Right atrium auricular region (tissue), 2 donors: ENCODE measurements around the gene ADGRF3. TPM values are rescaled to one million over a fixed set of nuclear protein-coding genes. Genes with fewer than 3 reads are reported as not detected.
"Not testable (repeated sequence)": the region's sequence is repeated elsewhere in the genome, so short reads cannot be mapped to it uniquely, and the experiment has no call there.

Experiments
- DNase-seq: peaks from one replicate; pipeline ENCODE4 v3.0.0-alpha.2; 2019; ENCODE audit warnings: low spot score
- H3K27ac ChIP-seq, 2 donors: fragments of 200-600 bp; sonication (generic); 1 replicate in 1 of 2; 2 replicates in 1 of 2; pipeline ENCODE4 v1.5.1; 2016 to 2019
- H3K27me3 ChIP-seq, 2 donors: fragments of 200-600 bp; sonication (generic); one replicate each; pipeline versions ENCODE4 v1.5.1 to v1.6.0; 2017 to 2019
- H3K36me3 ChIP-seq: fragments of 200-600 bp; sonication (generic); one replicate; pipeline ENCODE4 v1.5.1; 2016
- H3K4me1 ChIP-seq, 2 donors: fragments of 200-600 bp; sonication (generic); one replicate each; pipeline versions ENCODE4 v1.5.1 to v1.6.0; 2017 to 2019
- H3K4me3 ChIP-seq, 2 donors: fragments of 200-600 bp; sonication (generic); 1 replicate in 1 of 2; 2 replicates in 1 of 2; pipeline ENCODE4 v1.5.1; 2017 to 2019; ENCODE audit warnings: mild to moderate bottlenecking in 1 of 2, moderate library complexity in 1 of 2
- H3K9me3 ChIP-seq, 2 donors: fragments of 200-600 bp; sonication (generic); one replicate each; pipeline ENCODE4 v1.5.1; 2019
- total RNA-seq, 2 donors: library from RNA; depleted of rRNA; stranded (reverse); fragments of >200 nt; gene quantifications; one replicate each; pipeline ENCODE4 v1.1.0, GENCODE V29; 2016
- TF ChIP-seq, protein P1 (sequence below), 2 donors: fragments of 200-600 bp; sonication (generic); IDR thresholded peaks; one replicate each; pipeline ENCODE4 v1.5.1; 2019; ENCODE audit warnings: antibody characterized with exemption in 2 of 2

Gene ADGRF3
- total RNA-seq, 2 donors from 2014 or later = not detected

DNA sequence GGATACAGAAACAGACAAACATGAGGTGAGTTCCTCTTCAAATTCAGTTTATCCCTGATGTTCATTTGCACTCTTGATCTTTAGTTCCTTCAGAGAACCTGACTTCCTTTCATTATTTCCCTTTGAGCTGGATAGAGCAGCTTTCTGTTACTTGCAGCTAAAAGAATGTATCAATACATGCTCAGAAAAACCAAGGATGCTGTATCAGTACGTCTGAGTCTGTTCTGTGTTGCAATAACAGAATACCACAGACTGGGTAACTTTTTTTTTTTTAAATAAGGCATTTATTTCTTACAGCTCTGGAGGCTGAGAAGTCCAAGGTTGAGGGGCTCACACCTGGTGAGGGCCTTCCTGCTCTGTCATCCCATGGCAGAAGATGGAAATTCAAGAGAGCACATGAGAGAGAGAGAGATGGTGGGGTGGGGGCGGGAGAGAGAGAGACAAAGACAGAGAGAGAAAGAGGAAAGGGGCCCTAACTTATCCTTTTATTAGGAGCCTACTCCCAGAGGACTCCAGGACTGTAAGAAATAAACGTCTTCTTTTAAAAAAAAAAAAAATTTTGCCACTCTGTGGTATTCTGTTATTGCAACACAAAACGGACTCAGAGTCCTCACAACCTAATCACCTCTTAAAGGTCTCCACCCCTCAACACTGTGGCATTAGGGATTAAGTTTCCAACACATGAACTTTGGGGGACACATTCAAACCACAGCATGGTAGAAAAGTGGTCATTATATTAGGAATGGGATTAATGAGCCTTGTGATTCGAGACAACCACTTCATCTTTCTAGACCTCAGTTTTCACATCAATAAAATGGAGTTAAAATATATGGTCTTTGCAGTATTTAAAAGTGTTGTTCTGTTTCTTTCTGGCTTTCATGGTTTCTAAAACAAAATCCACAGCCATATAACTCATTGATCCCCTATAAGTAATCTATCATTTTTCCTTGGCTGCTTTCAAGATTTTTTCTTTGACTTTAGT is 19.0 kb downstream of the ADGRF3 start:
- H3K9me3 ChIP-seq = no peaks in the 10 kb centered on the region
- DNase-seq = no peak
- H3K4me3 ChIP-seq = no peak overlapping the region
- no peak overlapping the region for H3K27ac ChIP-seq
- no peaks in the 10 kb centered on the region for H3K27me3 ChIP-seq
- H3K36me3 ChIP-seq = no peaks in the 10 kb centered on the region
- H3K4me1 ChIP-seq = no peaks in the 10 kb centered on the region
- TF ChIP-seq, protein P1, sequence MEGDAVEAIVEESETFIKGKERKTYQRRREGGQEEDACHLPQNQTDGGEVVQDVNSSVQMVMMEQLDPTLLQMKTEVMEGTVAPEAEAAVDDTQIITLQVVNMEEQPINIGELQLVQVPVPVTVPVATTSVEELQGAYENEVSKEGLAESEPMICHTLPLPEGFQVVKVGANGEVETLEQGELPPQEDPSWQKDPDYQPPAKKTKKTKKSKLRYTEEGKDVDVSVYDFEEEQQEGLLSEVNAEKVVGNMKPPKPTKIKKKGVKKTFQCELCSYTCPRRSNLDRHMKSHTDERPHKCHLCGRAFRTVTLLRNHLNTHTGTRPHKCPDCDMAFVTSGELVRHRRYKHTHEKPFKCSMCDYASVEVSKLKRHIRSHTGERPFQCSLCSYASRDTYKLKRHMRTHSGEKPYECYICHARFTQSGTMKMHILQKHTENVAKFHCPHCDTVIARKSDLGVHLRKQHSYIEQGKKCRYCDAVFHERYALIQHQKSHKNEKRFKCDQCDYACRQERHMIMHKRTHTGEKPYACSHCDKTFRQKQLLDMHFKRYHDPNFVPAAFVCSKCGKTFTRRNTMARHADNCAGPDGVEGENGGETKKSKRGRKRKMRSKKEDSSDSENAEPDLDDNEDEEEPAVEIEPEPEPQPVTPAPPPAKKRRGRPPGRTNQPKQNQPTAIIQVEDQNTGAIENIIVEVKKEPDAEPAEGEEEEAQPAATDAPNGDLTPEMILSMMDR (IDR thresholded peaks at IDR 0.05) = no peak

DNA sequence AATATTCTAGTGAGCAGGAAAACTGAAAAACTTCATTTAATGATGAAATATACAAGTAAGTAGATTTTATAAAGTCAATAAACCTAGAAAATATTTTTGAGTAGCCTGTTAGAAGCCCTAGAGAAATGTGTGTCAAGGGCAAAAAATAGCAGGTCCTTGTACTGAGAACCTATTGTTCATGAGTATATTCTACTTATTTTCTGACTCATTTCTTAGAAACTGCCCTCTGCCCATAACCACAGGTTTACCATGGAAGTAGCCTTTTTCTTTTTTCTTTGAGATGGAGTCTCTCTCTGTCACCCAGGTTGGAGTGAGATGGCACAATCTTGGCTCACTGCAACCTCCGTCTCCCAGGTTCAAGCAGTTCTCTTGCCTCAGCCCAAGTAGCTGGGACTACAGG is 20.1 kb downstream of the ADGRF3 start:
- no peaks in the 10 kb centered on the region for H3K4me1 ChIP-seq
- TF ChIP-seq, protein P1 (IDR thresholded peaks at IDR 0.05) = no peak
- H3K4me3 ChIP-seq = no peak overlapping the region
- no peaks in the 10 kb centered on the region for H3K27me3 ChIP-seq
- no peaks in the 10 kb centered on the region for H3K36me3 ChIP-seq
- no peak overlapping the region for H3K27ac ChIP-seq
- H3K9me3 ChIP-seq = no peaks in the 10 kb centered on the region
- DNase-seq = no peak

DNA sequence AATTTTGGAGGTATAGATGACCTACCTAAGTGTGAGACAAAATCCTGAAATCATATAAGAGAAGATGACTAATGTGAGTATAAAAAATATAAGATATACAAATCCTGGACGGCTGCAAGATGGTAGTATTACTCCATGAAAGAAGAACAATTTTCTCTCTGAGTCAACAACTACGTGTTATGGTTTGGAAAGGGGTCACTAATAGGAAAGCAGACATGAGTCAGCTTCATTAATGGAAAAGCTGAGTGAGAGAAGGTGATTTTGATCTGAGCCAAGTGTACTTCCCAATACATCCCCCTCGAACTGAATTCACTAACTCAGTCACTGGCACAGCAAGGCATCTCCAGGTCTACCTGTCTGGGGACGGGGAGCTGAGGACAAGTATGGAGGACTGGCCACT is 20.7 kb downstream of the ADGRF3 start:
- Histone ChIP-seq H3K4me1 (no peaks in the 10 kb centered on the region), H3K4me3 (no peak overlapping the region), H3K9me3 (no peaks in the 10 kb centered on the region), H3K27ac (no peak overlapping the region), H3K27me3 (no peaks in the 10 kb centered on the region), H3K36me3 (no peaks in the 10 kb centered on the region)
- DNase-seq = no peak
- TF ChIP-seq, protein P1 (IDR thresholded peaks at IDR 0.05) = no peak

DNA sequence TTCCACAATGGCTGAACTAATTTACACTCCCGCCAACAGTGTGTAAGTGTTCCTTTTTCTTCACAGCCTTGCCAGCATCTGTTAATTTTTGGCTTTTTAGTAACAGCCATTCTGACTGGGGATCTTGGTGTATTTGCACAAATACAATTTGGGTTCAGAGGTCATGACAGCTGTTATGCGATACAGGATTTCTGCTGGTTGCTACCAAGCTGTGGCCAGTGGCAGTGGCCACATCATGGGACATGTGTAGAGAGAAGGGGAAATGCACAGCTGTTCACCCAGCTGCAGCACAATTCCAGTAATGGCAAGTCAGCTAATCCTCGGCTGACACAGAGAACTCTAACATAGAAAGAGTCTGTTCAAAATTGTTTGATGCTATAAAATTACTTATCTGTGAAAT is 21.7 kb downstream of the ADGRF3 start:
- Histone ChIP-seq H3K4me1 (no peaks in the 10 kb centered on the region), H3K27ac (no peak overlapping the region), H3K36me3 (no peaks in the 10 kb centered on the region), H3K4me3 (no peak overlapping the region), H3K27me3 (no peaks in the 10 kb centered on the region), H3K9me3 (no peaks in the 10 kb centered on the region)
- TF ChIP-seq, protein P1 (IDR thresholded peaks at IDR 0.05) = no peak
- no peak for DNase-seq

DNA sequence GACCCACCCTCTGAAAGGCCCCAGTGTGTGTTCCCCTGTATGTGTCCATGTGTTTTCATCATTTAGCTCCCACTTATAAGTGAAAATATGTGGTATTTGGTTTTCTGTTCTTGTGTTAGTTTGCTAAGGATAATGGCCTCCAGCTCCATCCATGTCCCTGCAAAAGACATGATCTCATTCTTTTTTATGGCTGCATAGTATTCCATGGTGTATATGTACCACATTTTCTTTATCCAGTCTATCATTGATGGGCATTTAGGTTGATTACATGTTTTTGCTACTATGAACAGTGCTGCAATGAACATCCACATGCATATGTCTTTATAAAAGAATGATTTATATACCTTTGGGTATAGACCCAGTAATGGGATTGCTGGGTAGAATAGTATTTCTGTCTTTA is 22.1 kb downstream of the ADGRF3 start:
- not testable (repeated sequence) for H3K27ac ChIP-seq, H3K36me3 ChIP-seq, H3K9me3 ChIP-seq, H3K4me1 ChIP-seq, DNase-seq, H3K27me3 ChIP-seq, H3K4me3 ChIP-seq

DNA sequence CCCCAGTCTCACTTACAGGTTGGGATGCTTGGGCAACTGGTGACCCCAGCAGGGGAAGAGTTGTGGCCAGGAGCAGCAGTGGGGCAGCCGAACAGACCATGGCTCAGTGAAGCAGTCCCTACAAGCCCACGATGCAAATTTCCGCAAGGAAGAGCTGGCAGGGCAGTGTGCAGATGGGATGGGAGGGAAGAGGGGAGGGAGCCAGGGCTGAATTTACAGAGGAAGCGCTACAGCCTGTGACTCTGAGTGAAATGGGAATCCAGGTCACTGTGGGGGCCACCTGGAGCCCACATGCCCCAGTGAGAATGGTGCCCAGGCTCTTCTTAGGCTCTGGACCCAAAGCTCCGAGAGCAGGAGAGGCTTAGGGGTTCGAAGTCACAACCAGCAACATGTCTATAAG is 27.6 kb downstream of the ADGRF3 start:
- TF ChIP-seq, protein P1 (IDR thresholded peaks at IDR 0.05) = no peak
- H3K27me3 ChIP-seq = no peaks in the 10 kb centered on the region
- no peaks in the 10 kb centered on the region for H3K36me3 ChIP-seq
- no peaks in the 10 kb centered on the region for H3K4me1 ChIP-seq
- DNase-seq = no peak
- no peak overlapping the region for H3K27ac ChIP-seq
- no peaks in the 10 kb centered on the region for H3K9me3 ChIP-seq
- H3K4me3 ChIP-seq = no peak overlapping the region
